Panc1 (cell line): ENCODE results near the gene SLC7A4. TPM values are rescaled to one million over a fixed set of nuclear protein-coding genes. Genes with fewer than 3 reads are reported as not detected.

Experiments
- microRNA-seq: library from miRNA; unstranded; fragments of <30 nt; microRNA quantifications from one replicate; pipeline ENCODE4 v1.1.0, GENCODE V29; 2020; ENCODE audit not compliant: unreplicated experiment
- total RNA-seq: library from RNA; stranded (reverse); gene quantifications from one replicate; pipeline ENCODE4 v1.2.1, GENCODE V29; 2021; ENCODE audit not compliant: unreplicated experiment

SLC7A4 gene
- total RNA-seq, 1 experiment from 2014 or later: not detected

Small RNA genes within 50 kb of the gene (microRNA-seq; reads per million reads assigned to microRNA genes)
- gene MIR649: not detected

Other genes starting within 250 kb of the SLC7A4 start
- 54.3 TPM for gene PI4KA, start 173.8 kb downstream of the SLC7A4 start, total RNA-seq
- 24.5 TPM for gene SNAP29, start 173.6 kb downstream of the SLC7A4 start, total RNA-seq
- 59.4 TPM for gene CRKL, start 115.2 kb downstream of the SLC7A4 start, total RNA-seq
- 2.7 TPM for gene AIFM3, start 65.3 kb downstream of the SLC7A4 start, total RNA-seq
- gene LZTR1, start 50.3 kb downstream of the SLC7A4 start, total RNA-seq: 40.2 TPM
- gene THAP7, start 30.4 kb downstream of the SLC7A4 start, total RNA-seq: 23.5 TPM
- gene P2RX6, start 17.4 kb downstream of the SLC7A4 start, total RNA-seq: 0.46 TPM
- not detected for gene LRRC74B, start 13.4 kb upstream of the SLC7A4 start, total RNA-seq